Loucy (cell line): Measurements from ENCODE around the gene MAPK8.
"Not testable (repeated sequence)": the region's sequence is repeated elsewhere in the genome, so short reads cannot be mapped to it uniquely, and the experiment has no call there.

Source experiments
- H2AFZ ChIP-seq: fragments of 200-600 bp; sonication (generic); 2 replicates; pipeline ENCODE4 v1.6.0; 2016; ENCODE audit warnings: antibody characterized with exemption, mild to moderate bottlenecking, low read length, moderate library complexity
- H3F3A ChIP-seq: fragments of 200-600 bp; 2 replicates; pipeline ENCODE4 v1.6.0; 2016; ENCODE audit warnings: antibody characterized with exemption, low read depth, mild to moderate bottlenecking
- H3K27me3 ChIP-seq: fragments of 200-600 bp; sonication (generic); 2 replicates; pipeline ENCODE4 v1.6.1; 2014; ENCODE audit warnings: low read length, mild to moderate bottlenecking; ENCODE audit not compliant: insufficient read depth, poor library complexity, severe bottlenecking
- H3K36me3 ChIP-seq: fragments of 200-600 bp; sonication (generic); 2 replicates; pipeline ENCODE4 v1.6.1; 2016; ENCODE audit warnings: low read length; ENCODE audit not compliant: insufficient read depth
- H3K4me1 ChIP-seq: fragments of 200-600 bp; sonication (generic); 2 replicates; pipeline ENCODE4 v1.5.1; 2014; ENCODE audit warnings: low read length, mild to moderate bottlenecking; ENCODE audit not compliant: insufficient read depth, poor library complexity, severe bottlenecking
- H3K4me2 ChIP-seq: fragments of 200-600 bp; sonication (generic); 2 replicates; pipeline ENCODE4 v1.6.0; 2014; ENCODE audit warnings: antibody characterized with exemption, low read length, low read depth, mild to moderate bottlenecking; ENCODE audit not compliant: poor library complexity, severe bottlenecking
- H3K4me3 ChIP-seq: fragments of 200-600 bp; sonication (generic); 2 replicates; pipeline ENCODE4 v1.5.1; 2014; ENCODE audit warnings: low read length, mild to moderate bottlenecking, mixed read lengths; ENCODE audit not compliant: poor library complexity, severe bottlenecking
- H3K79me2 ChIP-seq: fragments of 200-600 bp; sonication (generic); 2 replicates; pipeline ENCODE4 v1.6.1; 2014; ENCODE audit warnings: low read length; ENCODE audit not compliant: insufficient read depth
- H3K9ac ChIP-seq: fragments of 200-600 bp; sonication (generic); 2 replicates; pipeline ENCODE4 v1.6.0; 2014; ENCODE audit warnings: mild to moderate bottlenecking, low read depth, low read length, moderate library complexity; ENCODE audit not compliant: poor library complexity, severe bottlenecking
- H3K9me2 ChIP-seq: fragments of 200-600 bp; sonication (generic); replicated peaks from 2 replicates; pipeline ENCODE4 v1.6.1; 2016; ENCODE audit warnings: low read depth, low read length, mixed read lengths
- H3K9me3 ChIP-seq: fragments of 200-600 bp; sonication (generic); 2 replicates; pipeline ENCODE4 v1.6.1; 2014; ENCODE audit warnings: mild to moderate bottlenecking, antibody characterized with exemption, low read length, low read depth; ENCODE audit not compliant: insufficient read depth
- H4K20me1 ChIP-seq: fragments of 200-600 bp; sonication (generic); 2 replicates; pipeline ENCODE4 v1.6.0; 2014; ENCODE audit warnings: antibody characterized with exemption, low read length, mild to moderate bottlenecking; ENCODE audit not compliant: insufficient read depth, poor library complexity, severe bottlenecking
- CTCF ChIP-seq: fragments of 200-600 bp; sonication (generic); conservative IDR thresholded peaks from 2 replicates; pipeline ENCODE4 v1.5.1; 2014; ENCODE audit warnings: mild to moderate bottlenecking, antibody characterized with exemption, low read length
- EZH2phosphoT487 ChIP-seq: fragments of 200-600 bp; IDR thresholded peaks from 2 replicates; pipeline ENCODE4 v1.6.1; 2018; ENCODE audit warnings: antibody characterized with exemption, mild to moderate bottlenecking, moderate library complexity, borderline replicate concordance

The MAPK8 gene

GRCh38 chr10:48279081-48279751 lies 27.3 kb upstream of the MAPK8 start:
- Histone ChIP-seq H3K4me1 (no peaks in the 10 kb centered on the region), H3K4me2 (no peak overlapping the region), H3K9me3 (0 out of 2 replicates have a peak, but pooled peaks cover 3% of the 10 kb centered on the region), H3K4me3 (no peak overlapping the region), H4K20me1 (no peaks in the 10 kb centered on the region), H3F3A (no peaks in the 10 kb centered on the region), H2AFZ (no peak overlapping the region), H3K27me3 (no peaks in the 10 kb centered on the region), H3K36me3 (no peaks in the 10 kb centered on the region), H3K9ac (no peak overlapping the region), H3K9me2 (no peaks in the 10 kb centered on the region), H3K79me2 (no peaks in the 10 kb centered on the region)
- TF ChIP-seq CTCF: no peak
- TF ChIP-seq EZH2phosphoT487: no peak

GRCh38 chr10:48281697-48282096 lies 24.8 kb upstream of the MAPK8 start:
- H4K20me1 ChIP-seq, H3K36me3 ChIP-seq, H3K4me1 ChIP-seq, H3K4me2 ChIP-seq, H3K79me2 ChIP-seq, H3K9me2 ChIP-seq, H3K4me3 ChIP-seq, H3K27me3 ChIP-seq, H3K9ac ChIP-seq, H3F3A ChIP-seq, H2AFZ ChIP-seq, H3K9me3 ChIP-seq: not testable (repeated sequence)

- H3K4me2 ChIP-seq: no peak overlapping the region
- H3K9me2 ChIP-seq: no peaks in the 10 kb centered on the region
- H2AFZ ChIP-seq: no peak overlapping the region
- TF ChIP-seq EZH2phosphoT487 (no peak), CTCF (no peak)
- no peak overlapping the region for H3K9ac ChIP-seq
- H3F3A ChIP-seq: no peaks in the 10 kb centered on the region
- no peaks in the 10 kb centered on the region for H3K79me2 ChIP-seq
- no peak overlapping the region for H3K4me3 ChIP-seq
- H3K9me3 ChIP-seq: 0 out of 2 replicates have a peak, but pooled peaks cover 3% of the 10 kb centered on the region
- H3K36me3 ChIP-seq: no peaks in the 10 kb centered on the region
- no peaks in the 10 kb centered on the region for H3K4me1 ChIP-seq
- H3K27me3 ChIP-seq: no peaks in the 10 kb centered on the region
- H4K20me1 ChIP-seq: no peaks in the 10 kb centered on the region
Observed at GRCh38 chr10:48282829-48283228, 23.6 kb upstream of the MAPK8 start.

GRCh38 chr10:48284002-48284546 lies 22.4 kb upstream of the MAPK8 start:
- no peak for TF ChIP-seq EZH2phosphoT487
- TF ChIP-seq CTCF: no peak
- Histone ChIP-seq H2AFZ (no peak overlapping the region), H3K79me2 (no peaks in the 10 kb centered on the region), H3F3A (no peaks in the 10 kb centered on the region), H3K9me3 (0 out of 2 replicates have a peak, but pooled peaks cover 3% of the 10 kb centered on the region), H3K4me1 (no peaks in the 10 kb centered on the region), H3K9ac (no peak overlapping the region), H3K27me3 (no peaks in the 10 kb centered on the region), H4K20me1 (no peaks in the 10 kb centered on the region), H3K9me2 (no peaks in the 10 kb centered on the region), H3K36me3 (no peaks in the 10 kb centered on the region), H3K4me3 (no peak overlapping the region), H3K4me2 (no peak overlapping the region)
